AML-193 (cell line): ENCODE results near the gene ZDHHC11B.
"Not testable (repeated sequence)": the region's sequence is repeated elsewhere in the genome, so short reads cannot be mapped to it uniquely, and the experiment has no call there.

Experiments
- DNase-seq, 2 experiments: peaks; one replicate each; lab custom pipeline; 2025; lab: John Stamatoyannopoulos, UW

Gene ZDHHC11B

GRCh38 chr5:716740-717139 is 67.8 kb downstream of the ZDHHC11B start:
- not testable (repeated sequence) for DNase-seq

GRCh38 chr5:715636-716035 is 68.9 kb downstream of the ZDHHC11B start:
- DNase-seq = not testable (repeated sequence)

GRCh38 chr5:714215-715118 is 70.1 kb downstream of the ZDHHC11B start:
- not testable (repeated sequence) for DNase-seq

- DNase-seq = not testable (repeated sequence)
Observed at GRCh38 chr5:713686-714085, 70.8 kb downstream of the ZDHHC11B start.

GRCh38 chr5:708848-709517 is 75.5 kb downstream of the ZDHHC11B start:
- DNase-seq = not testable (repeated sequence)

GRCh38 chr5:708374-708773 is 76.2 kb downstream of the ZDHHC11B start:
- DNase-seq = not testable (repeated sequence)

GRCh38 chr5:706127-706526 is 78.4 kb downstream of the ZDHHC11B start:
- DNase-seq = peak; percentile 49 to 56

- not testable (repeated sequence) for DNase-seq
Observed at GRCh38 chr5:696753-697702, 87.5 kb downstream of the ZDHHC11B start.

GRCh38 chr5:696191-696590 is 88.3 kb downstream of the ZDHHC11B start:
- DNase-seq = not testable (repeated sequence)

GRCh38 chr5:695475-695874 is 89.1 kb downstream of the ZDHHC11B start:
- not testable (repeated sequence) for DNase-seq

- not testable (repeated sequence) for DNase-seq
Observed at GRCh38 chr5:694042-694431, 90.5 kb downstream of the ZDHHC11B start.

- DNase-seq = not testable (repeated sequence)
Observed at GRCh38 chr5:693271-694041, 91.1 kb downstream of the ZDHHC11B start, which contains the start of gene TPPP. Gene TPPP (minus strand): TSS chr5:693352. CDS start chr5:678060, 15,292 bp downstream.

- not testable (repeated sequence) for DNase-seq
Observed at GRCh38 chr5:692529-693041, 91.9 kb downstream of the ZDHHC11B start.

- DNase-seq = no peak
Observed at GRCh38 chr5:691817-692528, 92.6 kb downstream of the ZDHHC11B start.

GRCh38 chr5:691049-691448 is 93.5 kb downstream of the ZDHHC11B start:
- not testable (repeated sequence) for DNase-seq

GRCh38 chr5:690293-690692 is 94.2 kb downstream of the ZDHHC11B start:
- not testable (repeated sequence) for DNase-seq

GRCh38 chr5:688348-689010 is 96.0 kb downstream of the ZDHHC11B start:
- not testable (repeated sequence) for DNase-seq

- not testable (repeated sequence) for DNase-seq
Observed at GRCh38 chr5:686936-687335, 97.6 kb downstream of the ZDHHC11B start.

GRCh38 chr5:686172-686523 is 98.4 kb downstream of the ZDHHC11B start:
- not testable (repeated sequence) for DNase-seq
